ENCODE results near the gene DSCAML1.

The DSCAML1 gene

GRCh38 chr11:117454564-117454917 lies 342.5 kb downstream of the DSCAML1 start:
- DNase-seq (ENCODE audit: low spot score in 2 of 2): no peak
- in situ Hi-C loops (cut with MboI; ENCODE audit: low sequenced_read_pairs): no loop called here
- Histone ChIP-seq H3K36me3 (replicated peaks) (no peaks in the 10 kb centered on the region), H3K27me3 (ENCODE audit: low read depth) (no peaks in the 10 kb centered on the region), H3K9me3 (peaks cover 5% of the 10 kb centered on the region; the same call in 1 of the 2 replicates), H3K4me3 (no peak overlapping the region), H3K4me1 (no peaks in the 10 kb centered on the region)

GRCh38 chr11:117453886-117454563 lies 343.0 kb downstream of the DSCAML1 start:
- H3K9me3 ChIP-seq: peaks cover 5% of the 10 kb centered on the region; the same call in 1 of the 2 replicates
- H3K4me1 ChIP-seq: no peaks in the 10 kb centered on the region
- in situ Hi-C loops (cut with MboI; ENCODE audit: low sequenced_read_pairs): no loop called here
- H3K36me3 ChIP-seq (replicated peaks): no peaks in the 10 kb centered on the region
- no peaks in the 10 kb centered on the region for H3K27me3 ChIP-seq (ENCODE audit: low read depth)
- DNase-seq (ENCODE audit: low spot score in 2 of 2): no peak
- H3K4me3 ChIP-seq: no peak overlapping the region

- peaks cover 31% of the 10 kb centered on the region for H3K27me3 ChIP-seq (ENCODE audit: low read depth)
- H3K4me3 ChIP-seq: no peak overlapping the region
- H3K9me3 ChIP-seq: peaks cover under 1% of the 10 kb centered on the region; the same call in 1 of the 2 replicates
- no peaks in the 10 kb centered on the region for H3K36me3 ChIP-seq (replicated peaks)
- DNase-seq (ENCODE audit: low spot score in 2 of 2): no peak
- in situ Hi-C loops (cut with MboI; ENCODE audit: low sequenced_read_pairs): no loop called here
- H3K4me1 ChIP-seq: no peaks in the 10 kb centered on the region
These were observed 347.8 kb downstream of the DSCAML1 start for GRCh38 chr11:117449111-117449693.

GRCh38 chr11:117444711-117445658 lies 352.0 kb downstream of the DSCAML1 start:
- Histone ChIP-seq H3K36me3 (replicated peaks) (no peaks in the 10 kb centered on the region), H3K4me1 (no peaks in the 10 kb centered on the region), H3K4me3 (no peak overlapping the region), H3K9me3 (no peaks in the 10 kb centered on the region), H3K27me3 (ENCODE audit: low read depth) (peaks cover 50% of the 10 kb centered on the region)
- no peak for DNase-seq (ENCODE audit: low spot score in 2 of 2)
- in situ Hi-C loops (cut with MboI; ENCODE audit: low sequenced_read_pairs): no loop called here

- Histone ChIP-seq H3K9me3 (no peaks in the 10 kb centered on the region), H3K4me3 (no peak overlapping the region), H3K27me3 (ENCODE audit: low read depth) (peaks cover 54% of the 10 kb centered on the region), H3K36me3 (replicated peaks) (no peaks in the 10 kb centered on the region), H3K4me1 (no peaks in the 10 kb centered on the region)
- no peak for DNase-seq (ENCODE audit: low spot score in 2 of 2)
- in situ Hi-C loops (cut with MboI; ENCODE audit: low sequenced_read_pairs): no loop called here
These were observed 352.8 kb downstream of the DSCAML1 start for GRCh38 chr11:117444256-117444655.

GRCh38 chr11:117443266-117444186 lies 353.5 kb downstream of the DSCAML1 start:
- DNase-seq (ENCODE audit: low spot score in 2 of 2): peak; percentile 12 to 63
- in situ Hi-C loops (cut with MboI; ENCODE audit: low sequenced_read_pairs): no loop called here
- H3K36me3 ChIP-seq (replicated peaks): no peaks in the 10 kb centered on the region
- peaks cover 55% of the 10 kb centered on the region for H3K27me3 ChIP-seq (ENCODE audit: low read depth)
- H3K4me1 ChIP-seq: no peaks in the 10 kb centered on the region
- H3K9me3 ChIP-seq: no peaks in the 10 kb centered on the region
- H3K4me3 ChIP-seq: no peak overlapping the region

GRCh38 chr11:117442869-117443239 lies 354.2 kb downstream of the DSCAML1 start:
- in situ Hi-C loops (cut with MboI; ENCODE audit: low sequenced_read_pairs): no loop called here
- no peaks in the 10 kb centered on the region for H3K36me3 ChIP-seq (replicated peaks)
- DNase-seq (ENCODE audit: low spot score in 2 of 2): no peak
- no peak overlapping the region for H3K4me3 ChIP-seq
- no peaks in the 10 kb centered on the region for H3K9me3 ChIP-seq
- peaks cover 57% of the 10 kb centered on the region for H3K27me3 ChIP-seq (ENCODE audit: low read depth)
- no peaks in the 10 kb centered on the region for H3K4me1 ChIP-seq

GRCh38 chr11:117442049-117442868 lies 354.8 kb downstream of the DSCAML1 start:
- no peak overlapping the region for H3K4me3 ChIP-seq
- peaks cover 56% of the 10 kb centered on the region for H3K27me3 ChIP-seq (ENCODE audit: low read depth)
- no peak for DNase-seq (ENCODE audit: low spot score in 2 of 2)
- no peaks in the 10 kb centered on the region for H3K9me3 ChIP-seq
- in situ Hi-C loops (cut with MboI; ENCODE audit: low sequenced_read_pairs): no loop called here
- no peaks in the 10 kb centered on the region for H3K4me1 ChIP-seq
- no peaks in the 10 kb centered on the region for H3K36me3 ChIP-seq (replicated peaks)

- in situ Hi-C loops (cut with MboI; ENCODE audit: low sequenced_read_pairs): no loop called here
- Histone ChIP-seq H3K27me3 (ENCODE audit: low read depth) (peaks cover 47% of the 10 kb centered on the region), H3K4me3 (no peak overlapping the region), H3K36me3 (replicated peaks) (no peaks in the 10 kb centered on the region), H3K4me1 (no peaks in the 10 kb centered on the region), H3K9me3 (no peaks in the 10 kb centered on the region)
- no peak for DNase-seq (ENCODE audit: low spot score in 2 of 2)
These were observed 355.7 kb downstream of the DSCAML1 start for GRCh38 chr11:117441146-117441975.

- in situ Hi-C loops (cut with MboI; ENCODE audit: low sequenced_read_pairs): no loop called here
- no peaks in the 10 kb centered on the region for H3K4me1 ChIP-seq
- H3K4me3 ChIP-seq: no peak overlapping the region
- no peak for DNase-seq (ENCODE audit: low spot score in 2 of 2)
- H3K9me3 ChIP-seq: no peaks in the 10 kb centered on the region
- H3K27me3 ChIP-seq (ENCODE audit: low read depth): peaks cover 39% of the 10 kb centered on the region
- no peaks in the 10 kb centered on the region for H3K36me3 ChIP-seq (replicated peaks)
These were observed 356.8 kb downstream of the DSCAML1 start for GRCh38 chr11:117440258-117440657.

GRCh38 chr11:117439256-117439655 lies 357.8 kb downstream of the DSCAML1 start:
- Histone ChIP-seq H3K9me3 (no peaks in the 10 kb centered on the region), H3K27me3 (ENCODE audit: low read depth) (peaks cover 31% of the 10 kb centered on the region), H3K4me3 (no peak overlapping the region), H3K36me3 (replicated peaks) (no peaks in the 10 kb centered on the region), H3K4me1 (no peaks in the 10 kb centered on the region)
- in situ Hi-C loops (cut with MboI; ENCODE audit: low sequenced_read_pairs): no loop called here
- no peak for DNase-seq (ENCODE audit: low spot score in 2 of 2)

GRCh38 chr11:117438371-117439000 lies 358.5 kb downstream of the DSCAML1 start:
- Histone ChIP-seq H3K4me1 (no peaks in the 10 kb centered on the region), H3K27me3 (ENCODE audit: low read depth) (peaks cover 26% of the 10 kb centered on the region), H3K9me3 (no peaks in the 10 kb centered on the region), H3K4me3 (no peak overlapping the region), H3K36me3 (replicated peaks) (no peaks in the 10 kb centered on the region)
- in situ Hi-C loops (cut with MboI; ENCODE audit: low sequenced_read_pairs): no loop called here
- DNase-seq (ENCODE audit: low spot score in 2 of 2): no peak

Data from HAP-1 (cell line).